SK-N-SH (cell line): ENCODE measurements around the gene CHMP1B. TPM values are rescaled to one million over a fixed set of nuclear protein-coding genes. Genes with fewer than 3 reads are reported as not detected.

Experiments
- CTCF ChIA-PET: fragments of 300-600, 350-600 bp; formaldehyde crosslinking; extraction: SDS; loops from one replicate; lab custom pipeline; 2021; lab: Yijun Ruan, JAX
- POLR2A ChIA-PET: fragments of 350-600 bp; sonication (Branson Sonifier 250); formaldehyde crosslinking; extraction: SDS; loops from one replicate; lab custom pipeline; 2020; ENCODE audit warnings: antibody characterized with exemption, inconsistent platforms; lab: Yijun Ruan, JAX
- DNase-seq: peaks from one replicate; pipeline ENCODE4 v3.0.0; 2012
- H2AFZ ChIP-seq: fragments of 200-600 bp; sonication (generic); 2 replicates; pipeline ENCODE4 v1.8.1; 2016; ENCODE audit warnings: antibody characterized with exemption, mild to moderate bottlenecking, low read depth
- H3F3A ChIP-seq: fragments of 200-600 bp; sonication (generic); replicated peaks from 2 replicates; pipeline ENCODE3; 2016; ENCODE audit warnings: antibody characterized with exemption, mild to moderate bottlenecking; ENCODE audit not compliant: insufficient read depth
- H3K27ac ChIP-seq, 2 experiments: fragments of 200-500 bp in 1 of 2; fragments of 200-600 bp in 1 of 2; sonication (Bioruptor generic) in 1 of 2; sonication (generic), shearing (Covaris generic) in 1 of 2; 2 replicates each; pipeline versions ENCODE4 v1.5.1 to v1.6.1; 2014 to 2016; ENCODE audit warnings: low read depth in 2 of 2, inconsistent platforms in 1 of 2, low read length in 1 of 2, mild to moderate bottlenecking in 1 of 2, mixed read lengths in 1 of 2
- H3K27me3 ChIP-seq: fragments of 200-600 bp; sonication (generic), shearing (Covaris generic); 2 replicates; pipeline ENCODE4 v1.6.1; 2016; ENCODE audit warnings: mixed run types; ENCODE audit not compliant: insufficient read depth
- H3K36me3 ChIP-seq, 2 experiments: fragments of 200-500 bp in 1 of 2; fragments of 200-600 bp in 1 of 2; sonication (Bioruptor generic) in 1 of 2; sonication (generic) in 1 of 2; replicated peaks in 1 of 2; 2 replicates each; pipeline versions ENCODE3 to v1.5.1; 2014 to 2016; ENCODE audit warnings: low read length in 1 of 2, mild to moderate bottlenecking in 1 of 2; ENCODE audit not compliant: insufficient read depth in 2 of 2, control insufficient read depth in 1 of 2
- H3K4me1 ChIP-seq, 2 experiments: fragments of 200-500 bp in 1 of 2; fragments of 200-600 bp in 1 of 2; sonication (Bioruptor generic) in 1 of 2; sonication (generic), shearing (Covaris generic) in 1 of 2; 2 replicates each; pipeline versions ENCODE4 v1.5.1 to v1.6.1; 2014 to 2016; ENCODE audit warnings: low read depth in 1 of 2, low read length in 1 of 2, mixed run types in 1 of 2; ENCODE audit not compliant: insufficient read depth in 2 of 2, control insufficient read depth in 1 of 2
- H3K4me2 ChIP-seq: fragments of 200-600 bp; sonication (generic), shearing (Covaris generic); 2 replicates; pipeline ENCODE4 v1.6.1; 2017; ENCODE audit warnings: mixed run types
- H3K4me3 ChIP-seq, 2 experiments: fragments of 200-500 bp in 1 of 2; fragments of 200-600 bp in 1 of 2; sonication (Bioruptor generic) in 1 of 2; sonication (generic), shearing (Covaris generic) in 1 of 2; 2 replicates each; pipeline versions ENCODE4 v1.5.1 to v1.8.1; 2014 to 2016; ENCODE audit warnings: low read depth in 2 of 2, inconsistent platforms in 1 of 2, low read length in 1 of 2, mild to moderate bottlenecking in 1 of 2, mixed read lengths in 1 of 2, moderate library complexity in 1 of 2
- H3K79me2 ChIP-seq: fragments of 200-600 bp; sonication (generic); 2 replicates; pipeline ENCODE4 v1.8.1; 2017; ENCODE audit warnings: mild to moderate bottlenecking; ENCODE audit not compliant: insufficient read depth
- H3K9ac ChIP-seq: fragments of 200-600 bp; sonication (generic); 2 replicates; pipeline ENCODE4 v1.6.1; 2017; ENCODE audit warnings: mixed run types
- H3K9me2 ChIP-seq: fragments of 200-600 bp; sonication (generic); 2 replicates; pipeline ENCODE4 v1.6.1; 2017; ENCODE audit warnings: mixed run types
- H3K9me3 ChIP-seq: fragments of 200-600 bp; sonication (generic); 2 replicates; pipeline ENCODE4 v1.6.1; 2017; ENCODE audit warnings: mixed run types, mild to moderate bottlenecking, moderate library complexity
- H4K20me1 ChIP-seq: fragments of 200-600 bp; sonication (generic); 2 replicates; pipeline ENCODE4 v1.6.1; 2017; ENCODE audit warnings: mild to moderate bottlenecking, mixed run types; ENCODE audit not compliant: insufficient read depth
- CHD2 ChIP-seq: fragments of 150-350 bp; IDR thresholded peaks from 2 replicates; pipeline ENCODE4 v1.6.1; 2018; ENCODE audit warnings: low read length; ENCODE audit not compliant: partially characterized antibody
- EZH2phosphoT487 ChIP-seq: fragments of 200-600 bp; sonication (generic); IDR thresholded peaks from 2 replicates; pipeline ENCODE4 v1.6.1; 2017; ENCODE audit warnings: low read depth, mixed run types, mild to moderate bottlenecking, antibody characterized with exemption, moderate library complexity, borderline replicate concordance
- FOXM1 ChIP-seq: IDR thresholded peaks from 2 replicates; pipeline ENCODE4 v1.4.0; 2012; ENCODE audit warnings: low read depth, mild to moderate bottlenecking
- GATA2 ChIP-seq: sonication (generic); formaldehyde crosslinking; IDR thresholded peaks from 2 replicates; pipeline ENCODE4 v1.5.0; 2020; ENCODE audit warnings: mild to moderate bottlenecking, missing genetic modification reagents
- MEF2A ChIP-seq: IDR thresholded peaks from 2 replicates; pipeline ENCODE4 v1.4.0; 2012; ENCODE audit warnings: low read depth, borderline replicate concordance
- MXI1 ChIP-seq: IDR thresholded peaks from 2 replicates; pipeline ENCODE4 v1.6.1; 2012; ENCODE audit warnings: mild to moderate bottlenecking, low read depth, low read length, improper control_type of control experiment
- NRF1 ChIP-seq: IDR thresholded peaks from 2 replicates; pipeline ENCODE4 v1.6.1; 2012; ENCODE audit warnings: low read depth, mild to moderate bottlenecking, low read length
- RAD21 ChIP-seq: IDR thresholded peaks from 2 replicates; pipeline ENCODE4 v1.6.1; 2012; ENCODE audit warnings: mild to moderate bottlenecking, low read length
- RXRA ChIP-seq: IDR thresholded peaks from 2 replicates; pipeline ENCODE4 v1.4.0; 2012; ENCODE audit warnings: low read depth, mild to moderate bottlenecking, borderline replicate concordance
- SIN3A ChIP-seq: IDR thresholded peaks from 2 replicates; pipeline ENCODE4 v1.6.1; 2012; ENCODE audit warnings: low read depth, mild to moderate bottlenecking, low read length, moderate library complexity, borderline replicate concordance
- SMC3 ChIP-seq: IDR thresholded peaks from 2 replicates; pipeline ENCODE4 v1.6.1; 2012; ENCODE audit warnings: low read depth, low read length, improper control_type of control experiment
- TAF1 ChIP-seq: IDR thresholded peaks from 2 replicates; pipeline ENCODE4 v1.6.1; 2012; ENCODE audit warnings: low read depth, mild to moderate bottlenecking, low read length, moderate library complexity, borderline replicate concordance
- TCF12 ChIP-seq: IDR thresholded peaks from 2 replicates; pipeline ENCODE4 v1.4.0; 2012
- TEAD4 ChIP-seq: IDR thresholded peaks from 2 replicates; pipeline ENCODE4 v1.4.0; 2012; ENCODE audit warnings: mild to moderate bottlenecking, borderline replicate concordance; ENCODE audit not compliant: insufficient read depth
- YY1 ChIP-seq: IDR thresholded peaks from 2 replicates; pipeline ENCODE4 v1.4.0; 2012; ENCODE audit warnings: low read depth, mild to moderate bottlenecking
- WGBS: methylation state at CpG from one replicate; pipeline ENCODE4 v1.1.6; 2017; ENCODE audit warnings: low lambda C conversion rate; 5-methylcytosine and 5-hydroxymethylcytosine counted together
- polyA plus RNA-seq, 3 experiments: library from polyadenylated mRNA; depleted of rRNA; stranded (reverse); fragments of >200 nt; gene quantifications; 2 replicates each; pipeline ENCODE4 v1.2.3, GENCODE V29; 2012
- TF ChIP-seq, protein P1 (sequence below): fragments of 150-350 bp; IDR thresholded peaks from 2 replicates; pipeline ENCODE4 v1.6.1; 2017; ENCODE audit warnings: antibody characterized with exemption, low read length, low read depth, borderline replicate concordance
- TF ChIP-seq, protein P2 (sequence below): IDR thresholded peaks from 2 replicates; pipeline ENCODE4 v1.4.0; 2012; ENCODE audit warnings: low read depth, borderline replicate concordance
- TF ChIP-seq, protein P3 (sequence below): IDR thresholded peaks from 2 replicates; pipeline ENCODE4 v1.6.1; 2012; ENCODE audit warnings: mild to moderate bottlenecking, low read depth, low read length, moderate library complexity
- TF ChIP-seq, protein P4 (sequence below): IDR thresholded peaks from 2 replicates; pipeline ENCODE4; 2012
- TF ChIP-seq, protein P5 (sequence below): IDR thresholded peaks from 2 replicates; pipeline ENCODE4 v1.4.0; 2012; ENCODE audit warnings: low read depth

CHMP1B gene
- polyA plus RNA-seq, 1 of the 3 experiments (the other 2 are of a cell fraction): 52.4 TPM

DNA sequence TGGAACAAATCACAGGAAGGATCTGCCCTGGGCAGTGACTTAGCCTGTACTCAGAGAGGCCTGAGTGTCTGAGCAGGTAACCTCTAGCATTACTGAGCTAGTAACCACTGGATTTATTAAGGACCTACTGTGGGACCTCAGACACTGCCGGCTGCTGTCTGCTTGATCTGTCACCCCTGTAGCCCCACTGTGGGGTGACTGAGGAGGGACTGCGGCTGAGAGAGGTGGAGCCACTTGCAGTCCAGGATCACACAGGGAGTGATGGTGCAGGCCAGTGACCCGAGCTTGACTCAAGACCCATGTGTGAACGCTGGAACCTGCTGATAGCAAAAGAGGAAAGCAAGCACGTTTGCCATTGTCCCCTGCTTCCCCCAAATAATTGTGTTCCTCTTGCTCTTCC is 15.6 kb downstream of the CHMP1B start:
- TF ChIP-seq YY1 (no peak), RXRA (no peak), TCF12 (no peak), SIN3A (no peak), TEAD4 (no peak), MEF2A (no peak), FOXM1 (no peak), SMC3 (no peak)
- TF ChIP-seq, protein P1, sequence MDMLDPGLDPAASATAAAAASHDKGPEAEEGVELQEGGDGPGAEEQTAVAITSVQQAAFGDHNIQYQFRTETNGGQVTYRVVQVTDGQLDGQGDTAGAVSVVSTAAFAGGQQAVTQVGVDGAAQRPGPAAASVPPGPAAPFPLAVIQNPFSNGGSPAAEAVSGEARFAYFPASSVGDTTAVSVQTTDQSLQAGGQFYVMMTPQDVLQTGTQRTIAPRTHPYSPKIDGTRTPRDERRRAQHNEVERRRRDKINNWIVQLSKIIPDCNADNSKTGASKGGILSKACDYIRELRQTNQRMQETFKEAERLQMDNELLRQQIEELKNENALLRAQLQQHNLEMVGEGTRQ: no peak
- TF ChIP-seq, protein P2, sequence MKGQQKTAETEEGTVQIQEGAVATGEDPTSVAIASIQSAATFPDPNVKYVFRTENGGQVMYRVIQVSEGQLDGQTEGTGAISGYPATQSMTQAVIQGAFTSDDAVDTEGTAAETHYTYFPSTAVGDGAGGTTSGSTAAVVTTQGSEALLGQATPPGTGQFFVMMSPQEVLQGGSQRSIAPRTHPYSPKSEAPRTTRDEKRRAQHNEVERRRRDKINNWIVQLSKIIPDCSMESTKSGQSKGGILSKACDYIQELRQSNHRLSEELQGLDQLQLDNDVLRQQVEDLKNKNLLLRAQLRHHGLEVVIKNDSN: no peak
- Histone ChIP-seq H3F3A (no peaks in the 10 kb centered on the region), H3K4me3 (no peak overlapping the region), H3K36me3 (no peaks in the 10 kb centered on the region), H3K79me2 (no peaks in the 10 kb centered on the region), H3K9me2 (no peaks in the 10 kb centered on the region), H3K27ac (no peak overlapping the region), H2AFZ (no peak overlapping the region), H3K4me1 (no peaks in the 10 kb centered on the region), H4K20me1 (no peaks in the 10 kb centered on the region), H3K4me2 (no peak overlapping the region), H3K9me3 (no peaks in the 10 kb centered on the region), H3K27me3 (peaks cover 15% of the 10 kb centered on the region; the same call in 1 of the 2 replicates), H3K9ac (no peak overlapping the region)
- DNase-seq: no peak
- ChIA-PET CTCF (interaction anchor here (1.2 kb wide), 1 partner anchor 27 kb away, joined by 3 read pairs; no protein-coding TSS in a partner anchor), POLR2A (no interaction called here)
- WGBS: 25% methylated on average over 1 of the region's 5 CpGs

DNA sequence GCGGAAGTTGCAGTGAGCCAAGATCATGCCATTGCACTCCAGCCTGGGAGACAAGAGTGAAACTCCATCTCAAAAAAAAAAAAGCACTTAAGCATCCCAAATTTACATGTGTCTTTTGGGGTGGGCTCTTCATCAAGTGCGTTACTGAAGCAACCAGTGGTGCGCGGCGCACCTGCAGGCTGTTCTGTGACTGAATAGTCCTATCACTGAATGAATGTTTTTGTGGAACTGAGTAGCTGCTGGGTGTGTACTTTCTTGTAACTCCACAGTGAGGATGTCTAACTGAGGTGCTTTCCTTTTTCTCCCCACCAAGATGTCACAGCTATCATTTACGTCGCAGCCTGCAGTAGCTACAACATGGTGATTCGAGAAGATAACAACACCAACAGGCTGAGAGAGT is 17.0 kb downstream of the CHMP1B start:
- H3K79me2 ChIP-seq: no peaks in the 10 kb centered on the region
- no peaks in the 10 kb centered on the region for H3K4me1 ChIP-seq
- no peak overlapping the region for H3K4me2 ChIP-seq
- no peak overlapping the region for H3K4me3 ChIP-seq
- no peaks in the 10 kb centered on the region for H3F3A ChIP-seq
- no peak overlapping the region for H3K27ac ChIP-seq
- no peak overlapping the region for H2AFZ ChIP-seq
- peaks cover 15% of the 10 kb centered on the region; the same call in 1 of the 2 replicates for H3K27me3 ChIP-seq
- H3K9me2 ChIP-seq: no peaks in the 10 kb centered on the region
- ChIA-PET CTCF (interaction anchor here (1.0 kb wide), 1 partner anchor 70 kb away, joined by 4 read pairs; no protein-coding TSS in a partner anchor), POLR2A (no interaction called here)
- no peaks in the 10 kb centered on the region for H3K9me3 ChIP-seq
- DNase-seq: no peak
- no peak overlapping the region for H3K9ac ChIP-seq
- no peaks in the 10 kb centered on the region for H3K36me3 ChIP-seq
- no peaks in the 10 kb centered on the region for H4K20me1 ChIP-seq
- WGBS: 77% methylated on average over 8 of the region's 8 CpGs
- no peak for TF ChIP-seq MEF2A
- TF ChIP-seq, protein P2: no peak
- no peak for TF ChIP-seq SIN3A
- TF ChIP-seq CHD2: no peak
- TF ChIP-seq TAF1: no peak
- TF ChIP-seq, protein P3, sequence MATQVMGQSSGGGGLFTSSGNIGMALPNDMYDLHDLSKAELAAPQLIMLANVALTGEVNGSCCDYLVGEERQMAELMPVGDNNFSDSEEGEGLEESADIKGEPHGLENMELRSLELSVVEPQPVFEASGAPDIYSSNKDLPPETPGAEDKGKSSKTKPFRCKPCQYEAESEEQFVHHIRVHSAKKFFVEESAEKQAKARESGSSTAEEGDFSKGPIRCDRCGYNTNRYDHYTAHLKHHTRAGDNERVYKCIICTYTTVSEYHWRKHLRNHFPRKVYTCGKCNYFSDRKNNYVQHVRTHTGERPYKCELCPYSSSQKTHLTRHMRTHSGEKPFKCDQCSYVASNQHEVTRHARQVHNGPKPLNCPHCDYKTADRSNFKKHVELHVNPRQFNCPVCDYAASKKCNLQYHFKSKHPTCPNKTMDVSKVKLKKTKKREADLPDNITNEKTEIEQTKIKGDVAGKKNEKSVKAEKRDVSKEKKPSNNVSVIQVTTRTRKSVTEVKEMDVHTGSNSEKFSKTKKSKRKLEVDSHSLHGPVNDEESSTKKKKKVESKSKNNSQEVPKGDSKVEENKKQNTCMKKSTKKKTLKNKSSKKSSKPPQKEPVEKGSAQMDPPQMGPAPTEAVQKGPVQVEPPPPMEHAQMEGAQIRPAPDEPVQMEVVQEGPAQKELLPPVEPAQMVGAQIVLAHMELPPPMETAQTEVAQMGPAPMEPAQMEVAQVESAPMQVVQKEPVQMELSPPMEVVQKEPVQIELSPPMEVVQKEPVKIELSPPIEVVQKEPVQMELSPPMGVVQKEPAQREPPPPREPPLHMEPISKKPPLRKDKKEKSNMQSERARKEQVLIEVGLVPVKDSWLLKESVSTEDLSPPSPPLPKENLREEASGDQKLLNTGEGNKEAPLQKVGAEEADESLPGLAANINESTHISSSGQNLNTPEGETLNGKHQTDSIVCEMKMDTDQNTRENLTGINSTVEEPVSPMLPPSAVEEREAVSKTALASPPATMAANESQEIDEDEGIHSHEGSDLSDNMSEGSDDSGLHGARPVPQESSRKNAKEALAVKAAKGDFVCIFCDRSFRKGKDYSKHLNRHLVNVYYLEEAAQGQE: no peak
- no peak for TF ChIP-seq EZH2phosphoT487
- TF ChIP-seq RAD21: no peak
- TF ChIP-seq GATA2 (CRISPR knock-in tag): no peak
- no peak for TF ChIP-seq RXRA
- no peak for TF ChIP-seq TEAD4
- no peak for TF ChIP-seq MXI1
- TF ChIP-seq, protein P4, sequence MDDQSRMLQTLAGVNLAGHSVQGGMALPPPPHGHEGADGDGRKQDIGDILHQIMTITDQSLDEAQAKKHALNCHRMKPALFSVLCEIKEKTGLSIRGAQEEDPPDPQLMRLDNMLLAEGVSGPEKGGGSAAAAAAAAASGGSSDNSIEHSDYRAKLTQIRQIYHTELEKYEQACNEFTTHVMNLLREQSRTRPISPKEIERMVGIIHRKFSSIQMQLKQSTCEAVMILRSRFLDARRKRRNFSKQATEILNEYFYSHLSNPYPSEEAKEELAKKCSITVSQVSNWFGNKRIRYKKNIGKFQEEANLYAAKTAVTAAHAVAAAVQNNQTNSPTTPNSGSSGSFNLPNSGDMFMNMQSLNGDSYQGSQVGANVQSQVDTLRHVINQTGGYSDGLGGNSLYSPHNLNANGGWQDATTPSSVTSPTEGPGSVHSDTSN: no peak
- no peak for TF ChIP-seq NRF1
- TF ChIP-seq, protein P5, sequence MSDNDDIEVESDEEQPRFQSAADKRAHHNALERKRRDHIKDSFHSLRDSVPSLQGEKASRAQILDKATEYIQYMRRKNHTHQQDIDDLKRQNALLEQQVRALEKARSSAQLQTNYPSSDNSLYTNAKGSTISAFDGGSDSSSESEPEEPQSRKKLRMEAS: no peak
- TF ChIP-seq TCF12: no peak
